ENCODE results near the gene TTC5. TPM values are rescaled to one million over a fixed set of nuclear protein-coding genes. Genes with fewer than 3 reads are reported as not detected.

Gene TTC5
- total RNA-seq, 1 experiment from 2014 or later, result 18.4 TPM

DNA sequence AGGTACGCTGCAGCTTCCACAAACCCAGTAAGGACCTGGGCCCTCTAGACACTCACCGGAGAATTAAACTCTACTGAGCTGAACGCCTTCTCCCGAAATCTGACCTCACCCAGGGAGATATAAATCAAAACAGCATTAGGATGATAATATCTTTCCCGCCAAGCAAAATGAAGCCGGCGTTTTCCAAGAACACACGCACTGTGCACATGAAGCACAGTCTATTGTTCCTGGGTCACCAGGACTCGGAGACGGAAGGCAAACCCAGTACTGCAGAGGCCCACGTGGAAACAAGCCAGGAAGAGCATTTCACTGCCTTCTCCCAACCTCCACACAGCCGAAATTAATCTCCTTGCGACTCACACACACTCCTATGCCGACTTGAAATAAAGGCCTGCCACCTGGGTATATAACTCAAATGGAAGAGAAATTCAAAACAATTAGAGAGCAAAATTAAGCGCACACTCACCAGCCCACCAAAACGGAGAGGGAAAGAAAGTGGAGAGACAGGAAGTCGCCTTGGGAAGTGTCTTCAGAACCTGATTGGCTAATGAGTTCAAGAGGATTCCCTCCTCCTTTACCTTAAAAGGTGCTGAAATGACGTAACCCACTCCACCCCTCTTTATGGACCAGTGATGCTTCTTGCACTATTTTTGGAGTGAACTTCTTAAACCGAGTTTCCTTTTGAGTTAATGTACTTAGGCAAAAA, 27.2 kb upstream of the TTC5 start, which contains the start of gene CCNB1IP1:
Gene CCNB1IP1, minus strand, starts transcription at position 492 of the 706 bp plus-strand sequence. CDS start 16,756 bp downstream, outside the sequence.
- intact Hi-C loops (cut with micrococcal nuclease), result loop anchor here (2.0 kb wide), 1 partner anchor 128 kb away; the partner anchor contains the start of gene PIP4P1
- Mint-ChIP-seq H3K4me3 (ENCODE audit: unreplicated experiment) (peak within 1 kb of the TSS; percentile 93), H3K27ac (ENCODE audit: low read depth, unreplicated experiment) (peak within 1 kb of the TSS; percentile 94), H3K4me1 (ENCODE audit: insufficient read depth, unreplicated experiment) (peaks cover 25% of the 10 kb centered on the region), H3K27me3 (ENCODE audit: insufficient read depth, unreplicated experiment) (no peaks in the 10 kb centered on the region), H3K9me3 (ENCODE audit: unreplicated experiment) (no peaks in the 10 kb centered on the region), H3K36me3 (ENCODE audit: insufficient read depth, unreplicated experiment) (peaks cover 8% of the 10 kb centered on the region)
- CTCF ChIA-PET, result interaction anchor here (0.5 to 9.9 kb wide), 10 partner anchors 10 to 1227 kb away, joined by 3 to 152 read pairs (median 3); partner anchors contain the start of genes PARP2 and PNP
- DNase-seq (ENCODE audit: unreplicated experiment), result peak; percentile 94
- TF ChIP-seq, protein P1, sequence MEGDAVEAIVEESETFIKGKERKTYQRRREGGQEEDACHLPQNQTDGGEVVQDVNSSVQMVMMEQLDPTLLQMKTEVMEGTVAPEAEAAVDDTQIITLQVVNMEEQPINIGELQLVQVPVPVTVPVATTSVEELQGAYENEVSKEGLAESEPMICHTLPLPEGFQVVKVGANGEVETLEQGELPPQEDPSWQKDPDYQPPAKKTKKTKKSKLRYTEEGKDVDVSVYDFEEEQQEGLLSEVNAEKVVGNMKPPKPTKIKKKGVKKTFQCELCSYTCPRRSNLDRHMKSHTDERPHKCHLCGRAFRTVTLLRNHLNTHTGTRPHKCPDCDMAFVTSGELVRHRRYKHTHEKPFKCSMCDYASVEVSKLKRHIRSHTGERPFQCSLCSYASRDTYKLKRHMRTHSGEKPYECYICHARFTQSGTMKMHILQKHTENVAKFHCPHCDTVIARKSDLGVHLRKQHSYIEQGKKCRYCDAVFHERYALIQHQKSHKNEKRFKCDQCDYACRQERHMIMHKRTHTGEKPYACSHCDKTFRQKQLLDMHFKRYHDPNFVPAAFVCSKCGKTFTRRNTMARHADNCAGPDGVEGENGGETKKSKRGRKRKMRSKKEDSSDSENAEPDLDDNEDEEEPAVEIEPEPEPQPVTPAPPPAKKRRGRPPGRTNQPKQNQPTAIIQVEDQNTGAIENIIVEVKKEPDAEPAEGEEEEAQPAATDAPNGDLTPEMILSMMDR (IDR thresholded peaks at IDR 0.05; ENCODE audit: unreplicated experiment), result no peak
- POLR2A ChIA-PET, result interaction anchor here (0.6 to 9.8 kb wide), 19 partner anchors 10 to 351 kb away, joined by 3 to 205 read pairs (median 4); partner anchors contain the start of genes APEX1, OSGEP, PARP2 and PIP4P1
- TSS peak; percentile 86 for BruUV-seq (replicated peaks)

DNA sequence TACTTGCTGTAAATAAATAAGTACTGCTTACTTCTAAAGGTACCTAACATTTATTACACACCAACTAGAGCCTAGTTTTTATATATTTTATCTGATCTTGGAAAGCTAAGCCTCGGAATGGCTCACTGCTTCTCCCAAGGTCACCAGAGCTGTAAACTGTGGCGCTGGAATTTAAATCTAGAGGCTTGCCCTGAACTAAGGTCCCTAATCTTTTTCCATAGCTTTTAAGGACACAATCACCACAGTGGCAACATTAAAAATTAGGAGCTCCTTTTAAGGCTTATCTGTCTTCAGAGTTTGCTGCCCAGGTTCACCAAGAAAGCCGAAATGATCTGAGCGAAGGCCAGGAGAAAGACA, 26.7 kb upstream of the TTC5 start:
- POLR2A ChIA-PET, result interaction anchor here (0.6 to 9.8 kb wide), 15 partner anchors 10 to 350 kb away, joined by 3 to 205 read pairs (median 4); partner anchors contain the start of genes APEX1, OSGEP, PARP2 and PIP4P1
- Mint-ChIP-seq H3K4me3 (ENCODE audit: unreplicated experiment) (peak overlapping the region; percentile 93), H3K9me3 (ENCODE audit: unreplicated experiment) (no peaks in the 10 kb centered on the region), H3K27me3 (ENCODE audit: insufficient read depth, unreplicated experiment) (no peaks in the 10 kb centered on the region), H3K27ac (ENCODE audit: low read depth, unreplicated experiment) (peak overlapping the region; percentile 94), H3K4me1 (ENCODE audit: insufficient read depth, unreplicated experiment) (peaks cover 30% of the 10 kb centered on the region), H3K36me3 (ENCODE audit: insufficient read depth, unreplicated experiment) (peaks cover 13% of the 10 kb centered on the region)
- BruUV-seq (replicated peaks), result no TSS peak
- CTCF ChIA-PET, result interaction anchor here (0.5 to 9.9 kb wide), 8 partner anchors 10 to 1227 kb away, joined by 3 to 152 read pairs (median 4); partner anchors contain the start of genes PARP2 and PNP
- TF ChIP-seq, protein P1 (IDR thresholded peaks at IDR 0.05; ENCODE audit: unreplicated experiment), result no peak
- DNase-seq (ENCODE audit: unreplicated experiment), result no peak
- intact Hi-C loops (cut with micrococcal nuclease), result loop anchor here (2.0 kb wide), 1 partner anchor 128 kb away; the partner anchor contains the start of gene PIP4P1

DNA sequence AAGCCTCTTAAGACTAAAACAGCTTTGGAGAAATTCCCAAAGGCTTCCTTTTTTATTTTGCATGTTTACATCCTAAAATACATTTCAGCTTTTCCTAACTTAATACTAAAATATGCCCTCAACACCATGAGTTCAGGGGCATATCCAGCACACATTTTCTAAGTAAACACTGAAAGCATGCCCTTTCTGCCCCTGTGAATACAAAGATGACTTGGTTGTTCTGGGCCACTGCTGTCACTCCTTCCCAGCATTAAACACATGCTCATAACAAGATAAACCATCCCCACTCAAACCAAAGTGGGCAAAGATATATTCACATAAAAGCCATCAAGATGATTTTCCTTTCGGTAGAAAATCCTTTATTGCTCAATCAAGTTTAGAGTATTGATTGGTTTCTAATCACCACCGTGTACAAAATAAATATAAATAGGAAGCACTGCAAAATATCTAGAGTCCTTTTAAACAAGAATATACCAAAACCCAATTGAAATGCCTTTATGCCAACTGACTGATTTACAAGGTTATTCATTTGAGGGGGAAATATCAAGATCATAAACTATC, 25.4 kb upstream of the TTC5 start:
- H3K27me3 Mint-ChIP-seq (ENCODE audit: insufficient read depth, unreplicated experiment), result no peaks in the 10 kb centered on the region
- peaks cover 25% of the 10 kb centered on the region for H3K36me3 Mint-ChIP-seq (ENCODE audit: insufficient read depth, unreplicated experiment)
- intact Hi-C loops (cut with micrococcal nuclease), result no loop called here
- POLR2A ChIA-PET, result interaction anchor here (0.7 to 9.8 kb wide), 6 partner anchors 11 to 915 kb away, joined by 3 to 205 read pairs (median 18); partner anchors contain the start of genes APEX1, OSGEP, PARP2 and PIP4P1
- no TSS peak for BruUV-seq (replicated peaks)
- H3K27ac Mint-ChIP-seq (ENCODE audit: low read depth, unreplicated experiment), result peak overlapping the region; percentile 69
- TF ChIP-seq, protein P1 (IDR thresholded peaks at IDR 0.05; ENCODE audit: unreplicated experiment), result no peak
- CTCF ChIA-PET, result interaction anchor here (1.9 to 9.9 kb wide), 2 partner anchors 20 to 276 kb away, joined by 10 to 152 read pairs; no protein-coding TSS in a partner anchor
- no peaks in the 10 kb centered on the region for H3K9me3 Mint-ChIP-seq (ENCODE audit: unreplicated experiment)
- peaks cover 31% of the 10 kb centered on the region for H3K4me1 Mint-ChIP-seq (ENCODE audit: insufficient read depth, unreplicated experiment)
- peak overlapping the region; percentile 93 for H3K4me3 Mint-ChIP-seq (ENCODE audit: unreplicated experiment)
- no peak for DNase-seq (ENCODE audit: unreplicated experiment)

DNA sequence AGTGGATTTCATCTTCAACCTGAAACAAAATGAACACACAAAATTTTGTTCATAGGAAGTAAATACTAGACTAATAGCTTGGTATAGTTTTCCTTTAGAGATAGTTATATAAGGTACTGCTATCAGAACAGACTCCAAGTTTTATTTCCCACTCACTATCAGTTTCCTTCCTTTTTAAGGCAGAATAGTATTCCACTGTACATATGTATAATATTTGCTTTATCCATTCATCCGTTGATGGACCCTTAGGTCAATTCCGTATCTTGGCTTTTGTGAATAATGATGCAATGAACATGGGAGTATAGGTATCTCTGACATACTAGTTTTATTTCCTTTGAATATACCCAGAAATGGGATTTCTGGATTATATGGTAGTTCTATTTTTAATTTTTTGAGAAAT, 23.6 kb upstream of the TTC5 start:
- POLR2A ChIA-PET, result interaction anchor here (0.7 to 9.8 kb wide), 5 partner anchors 13 to 1056 kb away, joined by 3 to 205 read pairs (median 9); partner anchors contain the start of genes APEX1, OSGEP, PARP2 and RNASE4
- peaks cover 43% of the 10 kb centered on the region for H3K36me3 Mint-ChIP-seq (ENCODE audit: insufficient read depth, unreplicated experiment)
- no peak for DNase-seq (ENCODE audit: unreplicated experiment)

More for the DNA sequence above, 23.6 kb upstream of the TTC5 start:
- TF ChIP-seq, protein P1 (IDR thresholded peaks at IDR 0.05; ENCODE audit: unreplicated experiment), result no peak
- no peaks in the 10 kb centered on the region for H3K27me3 Mint-ChIP-seq (ENCODE audit: insufficient read depth, unreplicated experiment)
- BruUV-seq (replicated peaks), result no TSS peak
- no peaks in the 10 kb centered on the region for H3K9me3 Mint-ChIP-seq (ENCODE audit: unreplicated experiment)
- no peak overlapping the region for H3K4me3 Mint-ChIP-seq (ENCODE audit: unreplicated experiment)
- CTCF ChIA-PET, result interaction anchor here (0.5 to 9.9 kb wide), 13 partner anchors 12 to 644 kb away, joined by 3 to 152 read pairs (median 7); partner anchors contain the start of gene TTC5
- H3K27ac Mint-ChIP-seq (ENCODE audit: low read depth, unreplicated experiment), result no peak overlapping the region
- intact Hi-C loops (cut with micrococcal nuclease), result loop anchor here (10.0 kb wide), 1 partner anchor 645 kb away; no protein-coding TSS in a partner anchor
- H3K4me1 Mint-ChIP-seq (ENCODE audit: insufficient read depth, unreplicated experiment), result peaks cover 31% of the 10 kb centered on the region

Data from MCF 10A (cell line).